Measurements from ENCODE around the gene CBLN1. TPM values are rescaled to one million over a fixed set of nuclear protein-coding genes. Genes with fewer than 3 reads are reported as not detected.

The CBLN1 gene
- total RNA-seq, 6 experiments from 2014 or later = not detected

- no peak for DNase-seq
- H3K27me3 Mint-ChIP-seq (ENCODE audit: insufficient read depth) = no peaks in the 10 kb centered on the region
- H3K4me3 Mint-ChIP-seq = no peak overlapping the region
- no peaks in the 10 kb centered on the region for H3K4me1 Mint-ChIP-seq (ENCODE audit: low read depth)
- no peaks in the 10 kb centered on the region; the same call in 1 of the 2 replicates for H3K36me3 Mint-ChIP-seq (ENCODE audit: low read depth)
- H3K27ac Mint-ChIP-seq = no peak overlapping the region
- peaks cover 35% of the 10 kb centered on the region for H3K9me3 Mint-ChIP-seq
- TF ChIP-seq CTCF (IDR thresholded peaks at IDR 0.05) = no peak
Measured at GRCh38 chr16:49315602-49316001, 34.0 kb upstream of the CBLN1 start.

- no peak for DNase-seq
- Mint-ChIP-seq H3K36me3 (ENCODE audit: low read depth) (no peaks in the 10 kb centered on the region; the same call in 1 of the 2 replicates), H3K4me1 (ENCODE audit: low read depth) (no peaks in the 10 kb centered on the region), H3K4me3 (no peak overlapping the region), H3K9me3 (peaks cover 26% of the 10 kb centered on the region), H3K27me3 (ENCODE audit: insufficient read depth) (no peaks in the 10 kb centered on the region), H3K27ac (no peak overlapping the region)
- TF ChIP-seq CTCF (IDR thresholded peaks at IDR 0.05) = no peak
Measured at GRCh38 chr16:49312389-49312985, 30.8 kb upstream of the CBLN1 start.

GRCh38 chr16:49311823-49312222 lies 30.2 kb upstream of the CBLN1 start:
- Mint-ChIP-seq H3K9me3 (peaks cover 24% of the 10 kb centered on the region), H3K27me3 (ENCODE audit: insufficient read depth) (no peaks in the 10 kb centered on the region), H3K4me1 (ENCODE audit: low read depth) (no peaks in the 10 kb centered on the region), H3K4me3 (no peak overlapping the region), H3K27ac (no peak overlapping the region), H3K36me3 (ENCODE audit: low read depth) (no peaks in the 10 kb centered on the region; the same call in 1 of the 2 replicates)
- no peak for TF ChIP-seq CTCF (IDR thresholded peaks at IDR 0.05)
- no peak for DNase-seq

GRCh38 chr16:49307176-49307575 lies 25.5 kb upstream of the CBLN1 start:
- no peak for TF ChIP-seq CTCF (IDR thresholded peaks at IDR 0.05)
- peaks cover 26% of the 10 kb centered on the region for H3K9me3 Mint-ChIP-seq
- H3K27me3 Mint-ChIP-seq (ENCODE audit: insufficient read depth) = no peaks in the 10 kb centered on the region; the same call in 1 of the 2 replicates
- DNase-seq = no peak
- no peaks in the 10 kb centered on the region; the same call in 1 of the 2 replicates for H3K36me3 Mint-ChIP-seq (ENCODE audit: low read depth)
- H3K4me3 Mint-ChIP-seq = no peak overlapping the region
- H3K4me1 Mint-ChIP-seq (ENCODE audit: low read depth) = no peaks in the 10 kb centered on the region
- no peak overlapping the region for H3K27ac Mint-ChIP-seq

GRCh38 chr16:49305406-49305805 lies 23.8 kb upstream of the CBLN1 start:
- Mint-ChIP-seq H3K4me1 (ENCODE audit: low read depth) (no peaks in the 10 kb centered on the region), H3K36me3 (ENCODE audit: low read depth) (no peaks in the 10 kb centered on the region), H3K4me3 (no peak overlapping the region), H3K9me3 (peaks cover 26% of the 10 kb centered on the region), H3K27me3 (ENCODE audit: insufficient read depth) (no peaks in the 10 kb centered on the region; the same call in 1 of the 2 replicates), H3K27ac (no peak overlapping the region)
- no peak for DNase-seq
- TF ChIP-seq CTCF (IDR thresholded peaks at IDR 0.05) = no peak

Data from HFFc6 (cell line).